HPDE6-E6E7 (cell line): ENCODE measurements around the gene IMPA2.
A peak's percentile ranks its signal among the peaks of the same experiment; 100 is the strongest.
"Not testable (repeated sequence)": the region's sequence is repeated elsewhere in the genome, so short reads cannot be mapped to it uniquely, and the experiment has no call there.

Experiments used
- DNase-seq: peaks from one replicate; pipeline ENCODE4 v3.0.0; 2011; ENCODE audit warnings: missing footprints; ENCODE audit errors: extremely low spot score

Gene IMPA2

GRCh38 chr18:12076424-12077140 lies 95.3 kb downstream of the IMPA2 start:
- peak; percentile 27 for DNase-seq

DNA sequence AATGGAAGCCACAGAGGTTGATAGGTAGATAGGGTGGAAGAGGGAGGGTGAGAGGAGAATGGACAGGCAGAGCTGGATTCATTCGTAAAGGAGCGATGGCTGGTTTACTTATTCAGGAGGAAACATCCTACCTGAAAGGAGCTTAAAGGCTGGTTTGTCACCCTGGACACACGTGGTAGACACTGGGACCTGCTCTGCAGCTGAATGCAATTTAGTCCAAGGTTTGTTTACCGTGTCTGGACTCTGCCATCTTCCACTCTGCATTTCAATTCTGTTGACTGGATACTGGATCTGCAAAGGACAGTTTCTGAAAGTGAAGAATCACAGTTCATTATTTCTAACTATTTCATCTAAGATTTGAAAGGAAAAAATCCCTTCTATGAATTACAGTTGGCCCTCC lies 96.7 kb downstream of the IMPA2 start:
- DNase-seq: not testable (repeated sequence)

DNA sequence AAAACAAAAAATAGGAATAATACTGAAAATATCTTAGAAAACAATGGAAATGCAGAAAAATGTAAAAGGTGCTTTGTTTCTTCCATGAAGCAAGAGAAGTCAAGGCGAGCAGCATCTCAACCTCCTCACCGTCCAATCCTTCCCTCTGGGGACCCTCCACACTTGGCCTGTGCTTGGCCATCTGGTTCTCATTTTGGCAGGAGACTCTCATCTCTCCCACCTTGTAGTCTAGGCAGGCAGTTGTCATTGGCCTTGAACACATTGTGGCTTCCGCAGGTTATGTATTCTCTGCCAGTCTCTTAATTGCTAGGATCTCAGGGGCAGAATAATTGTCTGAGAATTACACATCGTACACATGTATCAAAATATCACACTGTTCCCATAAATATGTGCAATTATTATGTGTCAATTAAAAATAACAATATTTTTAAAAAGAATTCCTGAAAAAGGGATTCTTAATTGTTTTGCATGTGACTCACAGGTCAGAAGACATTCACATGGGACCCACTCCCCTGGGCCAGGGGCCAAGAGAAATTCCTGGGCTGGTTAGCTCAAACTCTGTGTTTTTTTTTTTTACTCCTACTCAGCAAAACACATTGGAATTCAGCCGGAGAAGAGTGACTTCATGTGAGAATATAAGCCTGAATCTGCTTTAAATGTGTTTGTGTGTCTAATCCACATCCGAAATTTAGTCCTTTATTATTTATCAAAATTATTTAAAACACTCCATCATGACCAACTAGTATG lies 98.4 kb downstream of the IMPA2 start:
- DNase-seq: no peak
